Measurements from ENCODE around the gene CD28.

Gene CD28

DNA sequence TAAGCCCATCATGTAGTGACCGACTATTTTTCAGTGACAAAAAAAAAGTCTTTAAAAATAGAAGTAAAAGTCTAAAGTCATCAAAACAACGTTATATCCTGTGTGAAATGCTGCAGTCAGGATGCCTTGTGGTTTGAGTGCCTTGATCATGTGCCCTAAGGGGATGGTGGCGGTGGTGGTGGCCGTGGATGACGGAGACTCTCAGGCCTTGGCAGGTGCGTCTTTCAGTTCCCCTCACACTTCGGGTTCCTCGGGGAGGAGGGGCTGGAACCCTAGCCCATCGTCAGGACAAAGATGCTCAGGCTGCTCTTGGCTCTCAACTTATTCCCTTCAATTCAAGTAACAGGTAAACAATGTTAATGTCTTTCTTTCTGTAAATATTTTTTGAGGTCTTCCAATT lies at the start of gene CD28:
Gene CD28 (plus strand): TSS at position 237 of the 400 bp plus-strand sequence. CDS start 58 bp downstream, at position 295.
- DNase-seq (ENCODE audit: low spot score), result no peak

DNA sequence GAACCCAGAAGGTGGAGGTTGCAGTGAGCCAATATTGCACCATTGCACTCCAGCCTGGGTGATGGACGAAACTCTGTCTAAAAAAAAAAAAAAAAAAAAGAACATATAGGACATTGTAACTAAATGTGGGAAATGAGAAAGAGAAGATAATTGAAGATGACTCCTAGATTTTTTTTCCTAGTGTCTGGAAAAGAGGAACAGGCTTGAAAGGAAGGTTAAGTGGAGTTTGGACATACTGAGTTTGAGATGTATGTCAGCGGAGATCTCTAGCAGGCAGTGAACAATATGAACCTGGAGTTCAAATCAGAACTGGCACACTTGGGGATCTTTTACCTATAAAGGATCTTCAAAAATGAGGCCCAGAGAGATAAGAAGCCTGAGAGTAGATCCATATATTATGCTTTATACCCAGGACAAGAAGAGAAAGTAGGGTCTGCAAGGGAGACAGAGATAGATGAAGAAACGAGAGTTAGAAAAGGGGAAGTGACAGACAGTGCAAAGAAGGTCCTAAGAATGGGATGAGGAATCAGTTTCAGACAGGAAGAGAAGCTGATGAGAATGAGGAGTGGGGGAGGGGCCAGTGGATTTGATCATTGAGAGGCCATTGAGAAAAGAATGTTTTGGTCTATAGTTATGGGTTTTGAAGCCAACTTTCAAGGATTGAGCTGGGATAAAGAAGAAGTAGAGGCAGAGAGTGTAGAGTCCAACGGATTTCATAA lies 46.9 kb upstream of the CD28 start:
- DNase-seq (ENCODE audit: low spot score), result no peak

DNA sequence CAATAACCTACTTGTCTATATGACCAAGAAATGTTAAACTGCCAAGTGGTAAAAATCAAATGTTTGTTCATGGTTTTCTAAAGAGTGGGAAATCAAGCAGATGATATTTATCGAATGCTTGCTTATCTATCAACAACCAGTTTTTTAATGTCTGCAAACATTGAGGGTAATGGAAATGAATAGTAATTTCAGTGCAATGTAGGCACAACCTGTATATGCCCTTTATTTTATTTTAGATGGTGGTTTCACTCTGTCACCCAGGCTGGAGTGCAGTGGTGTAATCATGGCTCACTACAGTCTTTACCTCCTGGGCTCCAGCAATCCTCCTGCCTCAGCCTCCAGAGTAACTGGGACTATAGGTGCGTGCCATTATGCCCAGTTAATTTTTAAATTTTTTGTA lies 46.0 kb upstream of the CD28 start:
- no peak for DNase-seq (ENCODE audit: low spot score)

DNA sequence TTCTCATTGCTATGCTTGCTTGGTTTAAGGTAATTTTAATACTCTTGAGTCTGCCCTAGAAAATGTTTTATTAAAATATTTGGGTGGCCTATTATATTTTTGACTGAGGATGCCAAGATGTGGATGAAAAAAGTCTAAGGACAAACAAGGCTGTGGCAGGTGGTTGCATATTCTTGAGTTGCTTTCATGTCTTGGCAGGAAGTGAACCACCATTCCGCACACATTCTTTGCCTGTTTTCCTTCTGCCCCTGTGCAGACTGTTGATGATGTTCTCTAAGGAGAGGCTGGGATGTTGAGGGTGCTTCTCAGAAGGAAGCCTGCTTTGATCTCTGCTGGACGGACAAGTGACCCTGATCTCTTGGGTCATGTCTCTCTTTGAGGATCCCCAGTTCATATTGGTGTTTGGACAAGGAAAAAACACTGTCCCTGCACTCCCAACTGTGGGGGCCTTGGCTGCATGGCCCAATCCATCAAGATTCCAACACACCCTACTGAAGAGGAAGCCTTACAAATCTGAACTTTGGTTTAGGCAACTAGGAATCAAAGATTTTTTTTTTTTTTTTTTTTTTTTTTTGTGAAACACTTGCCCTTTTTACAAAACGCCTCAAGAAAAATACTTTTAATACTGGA lies 45.0 kb upstream of the CD28 start:
- DNase-seq (ENCODE audit: low spot score), result no peak

DNA sequence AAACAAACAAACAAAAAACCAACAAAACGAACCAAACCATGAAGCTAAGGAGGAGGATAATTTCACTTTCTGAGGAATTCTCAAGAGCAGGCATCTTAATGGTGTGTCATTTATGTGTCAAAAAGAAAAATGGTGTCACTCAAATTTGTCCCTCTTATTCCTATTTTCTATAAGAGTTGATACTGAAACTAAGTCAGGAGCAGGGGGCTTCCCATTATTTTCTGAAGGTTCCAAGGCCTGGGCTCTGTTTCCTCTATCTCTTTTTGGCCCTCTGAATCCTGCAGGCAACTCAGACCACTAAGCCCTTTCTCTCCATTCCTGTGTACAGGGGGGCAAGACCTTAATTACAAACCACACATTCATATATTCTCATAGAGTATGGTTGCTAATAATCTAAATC lies 44.0 kb upstream of the CD28 start:
- DNase-seq (ENCODE audit: low spot score), result no peak

DNA sequence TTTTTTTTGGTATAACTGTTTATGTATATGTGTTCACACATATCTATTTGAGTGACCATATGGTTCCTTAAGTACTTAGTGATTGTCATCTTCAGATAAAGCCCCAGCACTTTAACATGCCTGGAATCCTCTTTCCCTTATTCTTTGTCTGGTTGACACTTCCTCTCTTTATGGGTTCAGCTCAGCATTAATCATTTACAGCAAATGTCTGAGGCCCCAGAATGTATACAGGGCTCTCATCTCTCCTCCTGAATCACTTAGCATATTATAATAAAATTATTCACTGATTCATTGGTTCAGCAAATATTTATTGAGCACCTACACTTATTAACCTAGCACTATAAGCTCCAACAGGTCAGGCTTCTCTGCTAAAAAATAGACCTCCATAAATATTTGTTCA lies 43.5 kb upstream of the CD28 start:
- no peak for DNase-seq (ENCODE audit: low spot score)

DNA sequence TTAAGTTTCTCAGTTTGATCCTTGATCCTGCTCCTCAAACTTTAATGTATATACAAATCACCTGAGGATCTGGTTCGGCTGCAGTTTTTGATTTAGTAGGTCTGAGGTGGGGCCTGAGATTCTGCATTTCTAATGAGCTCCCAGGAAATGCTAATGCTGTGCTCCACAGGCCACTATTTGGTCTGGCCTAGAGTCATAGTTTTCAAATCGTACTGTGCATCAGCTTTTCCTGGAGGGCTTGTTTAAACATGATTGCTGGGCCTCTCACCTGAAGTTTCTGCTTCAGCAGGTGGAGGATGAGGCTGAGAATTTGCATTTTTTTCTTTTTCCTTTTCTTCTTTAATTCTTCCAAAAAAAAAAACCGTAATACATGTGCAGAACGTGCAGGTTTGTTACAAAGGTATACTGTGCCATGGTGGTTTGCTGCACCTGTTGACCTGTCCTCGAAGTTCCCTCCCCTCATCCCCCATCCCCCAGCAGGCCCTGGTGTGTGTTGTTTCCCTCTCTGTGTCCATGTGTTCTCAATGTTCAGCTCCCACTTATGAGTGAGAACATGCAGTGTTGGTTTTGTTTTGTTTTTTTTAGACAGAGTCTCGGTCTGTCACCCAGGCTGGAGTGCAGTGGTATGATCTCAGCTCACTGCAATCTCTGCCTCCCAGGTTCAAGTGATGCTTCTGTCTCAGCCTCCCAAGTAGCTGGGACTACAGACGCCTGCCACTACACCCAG lies 42.2 kb upstream of the CD28 start:
- no peak for DNase-seq (ENCODE audit: low spot score)

DNA sequence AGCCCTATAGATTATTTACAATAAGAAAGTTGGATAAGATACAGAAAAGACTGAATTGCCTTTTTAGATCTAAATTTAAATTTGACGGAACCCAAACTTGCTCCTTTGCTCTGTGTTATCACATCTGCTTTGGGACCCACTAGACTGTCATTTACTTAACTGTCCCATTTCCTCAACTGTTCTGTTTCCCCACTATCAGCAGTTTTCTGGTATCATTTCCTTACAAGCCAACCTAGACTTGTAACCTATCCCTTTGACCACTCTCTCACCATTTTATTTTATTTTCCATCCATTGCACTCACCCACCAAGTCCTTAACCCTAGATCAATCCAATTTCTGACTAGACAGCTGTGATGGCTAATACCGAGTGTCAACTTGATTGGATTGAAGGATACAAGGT lies 38.6 kb upstream of the CD28 start:
- DNase-seq (ENCODE audit: low spot score), result no peak

DNA sequence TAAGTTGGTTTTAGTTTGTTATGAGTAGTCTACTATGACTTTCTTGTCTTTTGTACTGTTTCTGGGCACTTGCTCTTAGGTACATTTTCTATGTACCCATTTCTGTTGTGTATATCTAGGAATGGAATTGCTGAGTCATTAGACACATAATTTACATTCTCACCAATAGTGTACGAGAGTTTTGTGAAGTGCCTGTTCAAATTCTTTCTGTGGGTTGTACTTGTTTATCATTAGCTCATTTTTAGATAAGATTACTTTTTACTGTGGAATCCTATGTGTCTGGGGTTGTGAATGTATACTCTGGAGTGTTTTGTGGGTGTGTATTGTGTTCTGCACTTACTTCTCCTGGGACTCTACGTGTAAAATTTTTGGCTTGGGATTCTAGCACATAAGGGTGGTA lies 36.6 kb upstream of the CD28 start:
- DNase-seq (ENCODE audit: low spot score), result no peak

DNA sequence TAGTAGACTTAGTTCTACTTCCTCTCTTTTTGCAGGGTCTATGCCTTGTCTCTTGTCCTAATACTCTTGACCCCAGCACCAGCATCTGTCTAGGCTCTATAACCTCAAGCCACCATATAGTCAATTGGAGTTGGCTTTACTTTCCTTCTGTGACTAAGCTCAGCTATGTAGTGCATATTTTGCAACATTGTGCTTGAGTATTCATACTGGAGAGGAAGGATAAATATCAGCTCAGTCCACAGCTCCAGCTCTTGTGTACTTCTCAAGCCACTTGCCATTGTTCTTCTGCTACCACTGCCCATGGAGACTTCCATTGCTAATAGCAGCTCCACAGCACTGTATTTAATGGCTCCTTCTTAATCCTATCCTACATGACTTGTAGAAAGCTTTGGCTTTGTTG lies 35.5 kb upstream of the CD28 start:
- no peak for DNase-seq (ENCODE audit: low spot score)

DNA sequence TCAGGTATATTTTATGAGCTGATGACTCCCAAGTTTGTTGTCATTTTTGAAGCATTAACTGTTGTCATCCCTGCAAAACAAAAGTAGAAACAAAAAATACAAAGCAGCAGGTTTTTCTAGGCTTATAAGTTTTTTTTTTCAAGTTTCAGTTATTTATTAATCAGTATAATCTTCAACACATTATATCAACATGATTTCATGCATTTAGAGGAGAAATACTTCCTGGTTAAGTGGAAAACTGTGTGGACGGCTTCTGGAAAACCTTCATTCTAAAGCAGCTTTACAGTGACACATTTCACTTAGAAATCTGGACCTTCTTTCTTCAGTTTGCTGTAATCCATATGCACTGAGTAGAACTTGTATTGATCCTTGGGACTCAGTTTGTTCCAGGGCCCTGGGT lies 34.6 kb upstream of the CD28 start:
- DNase-seq (ENCODE audit: low spot score), result no peak

DNA sequence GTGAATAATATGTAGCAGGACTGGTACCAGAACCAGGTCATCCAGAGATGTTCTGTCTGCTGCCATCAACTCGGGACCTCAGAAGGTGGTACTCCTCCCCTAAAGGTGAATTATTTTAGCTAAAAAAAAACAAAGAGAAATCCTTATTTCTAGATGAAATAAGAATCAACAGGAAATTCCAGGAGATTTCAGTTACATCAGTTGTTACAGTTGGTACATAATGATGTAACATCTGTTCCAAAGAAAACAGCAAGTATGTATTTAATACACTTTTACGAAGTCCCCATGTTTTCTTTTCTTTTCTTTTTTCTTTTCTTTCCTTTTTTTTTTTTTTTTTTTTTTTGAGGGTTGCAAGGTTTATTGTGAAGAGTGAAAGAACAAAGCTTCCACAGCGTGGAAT lies 33.6 kb upstream of the CD28 start:
- DNase-seq (ENCODE audit: low spot score), result no peak

DNA sequence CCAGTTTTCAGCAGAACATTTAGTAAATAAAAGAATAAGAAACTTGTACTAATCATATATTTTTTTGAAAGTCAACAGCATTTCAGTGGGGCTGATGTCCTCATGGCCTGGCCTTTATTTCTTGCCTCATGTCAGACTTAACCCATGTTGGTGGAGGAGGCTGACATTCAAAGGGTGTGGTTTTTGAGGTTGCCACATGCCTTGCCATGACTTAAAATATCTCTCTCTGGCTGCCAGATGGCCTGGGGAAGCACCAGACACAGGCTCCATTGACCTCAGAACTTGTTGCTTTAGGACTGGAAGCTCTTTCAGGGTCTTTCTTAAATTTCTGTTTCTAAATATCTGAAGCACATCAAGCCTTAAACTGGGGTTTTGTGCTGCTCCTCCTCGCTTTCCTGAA lies 32.5 kb upstream of the CD28 start:
- DNase-seq (ENCODE audit: low spot score), result no peak

DNA sequence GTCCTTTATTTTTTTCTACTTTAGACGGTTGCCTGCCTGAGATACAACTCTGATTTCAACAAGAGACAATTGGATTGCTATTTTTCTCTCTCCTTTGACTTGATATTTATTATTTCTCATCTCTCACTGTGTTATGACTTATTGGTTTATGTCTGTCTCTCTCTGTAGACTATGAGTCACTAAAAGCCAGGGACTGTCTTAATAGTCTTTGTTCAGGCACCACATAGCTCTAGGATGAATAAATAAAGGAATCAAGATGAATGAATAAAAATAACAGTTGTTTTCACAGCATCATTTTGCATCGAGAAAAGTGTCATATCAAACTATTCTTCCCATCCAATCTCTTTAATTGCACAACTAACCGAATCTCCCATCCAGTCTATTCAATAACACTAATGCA lies 31.4 kb upstream of the CD28 start:
- no peak for DNase-seq (ENCODE audit: low spot score)

DNA sequence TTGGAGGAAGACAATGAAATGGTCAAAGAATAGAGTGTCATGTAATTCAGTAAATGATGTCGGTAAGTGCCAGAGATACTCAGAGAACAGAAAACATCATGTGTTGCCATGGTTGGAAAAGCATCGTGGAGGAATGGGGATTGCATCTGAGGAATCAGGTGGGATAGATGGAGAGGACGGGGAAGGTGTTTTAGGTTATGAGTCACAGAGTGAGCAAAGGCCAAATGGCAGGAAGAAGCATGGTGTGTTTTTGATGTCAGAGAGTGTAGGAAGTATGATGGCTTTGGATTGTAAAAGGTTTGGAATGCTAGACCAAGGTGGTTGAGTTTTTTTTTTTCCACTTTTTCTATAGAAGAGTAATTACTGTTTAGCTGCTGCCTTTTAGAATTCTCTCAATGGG lies 27.5 kb upstream of the CD28 start:
- DNase-seq (ENCODE audit: low spot score), result no peak

DNA sequence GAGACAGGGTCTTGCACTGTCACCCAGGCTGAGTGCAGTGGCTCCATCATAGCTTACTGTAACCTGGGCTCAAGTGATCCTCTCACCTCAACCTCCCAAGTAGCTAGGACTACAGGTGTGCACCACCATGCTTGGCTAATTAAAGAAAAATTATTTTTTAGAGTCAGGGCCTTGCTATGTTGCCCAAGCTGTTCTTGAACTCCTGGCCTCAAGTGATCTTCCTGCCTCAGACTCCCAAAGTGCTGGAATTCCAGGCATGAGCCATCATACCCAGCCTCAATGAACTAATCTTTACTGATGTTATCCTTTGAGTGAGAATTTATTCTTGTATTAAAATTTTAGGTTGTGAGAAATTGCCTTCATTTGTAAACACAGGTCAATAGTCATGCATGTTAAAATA lies 27.0 kb upstream of the CD28 start:
- no peak for DNase-seq (ENCODE audit: low spot score)

DNA sequence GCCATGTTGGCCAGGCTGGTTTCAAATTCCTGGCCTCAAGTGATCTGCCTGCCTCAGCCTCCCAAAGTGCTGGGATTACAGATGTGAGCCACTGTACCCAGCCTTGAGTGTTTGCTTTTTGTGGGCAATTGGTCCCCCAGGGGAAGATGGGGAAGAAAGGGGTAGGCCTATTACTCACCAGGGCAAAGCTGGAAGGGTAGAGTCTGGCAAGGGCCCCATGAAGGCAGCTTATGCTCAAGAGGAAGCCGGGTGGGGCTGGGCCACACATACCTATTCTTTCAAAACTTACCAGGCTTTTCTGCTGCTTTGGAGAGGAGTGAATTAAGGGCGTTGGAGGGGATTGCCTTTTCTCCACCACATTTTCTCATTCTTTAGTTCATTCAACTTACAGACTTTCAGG lies 24.5 kb upstream of the CD28 start:
- DNase-seq (ENCODE audit: low spot score), result no peak

DNA sequence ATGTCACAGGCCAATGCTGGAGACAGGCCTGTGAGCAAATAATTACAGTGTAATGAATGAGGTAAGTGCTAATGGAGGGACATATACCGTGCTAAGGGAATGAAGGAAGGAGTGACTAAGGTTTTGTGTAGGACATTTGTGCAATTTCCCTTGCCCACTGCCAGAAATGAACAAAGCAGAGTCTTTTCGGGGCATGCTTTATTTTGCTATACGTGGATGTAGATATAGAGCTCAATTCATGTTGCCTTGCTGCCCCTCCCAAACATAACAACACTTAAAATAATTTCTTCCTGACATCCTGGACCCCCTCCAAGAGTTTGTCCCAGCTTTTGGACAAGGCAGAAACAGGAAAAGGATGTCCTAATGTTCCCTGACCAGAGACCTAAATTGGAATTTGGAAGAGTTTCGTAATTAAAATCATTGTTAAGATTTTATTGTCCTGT lies 23.7 kb upstream of the CD28 start:
- DNase-seq (ENCODE audit: low spot score), result no peak

DNA sequence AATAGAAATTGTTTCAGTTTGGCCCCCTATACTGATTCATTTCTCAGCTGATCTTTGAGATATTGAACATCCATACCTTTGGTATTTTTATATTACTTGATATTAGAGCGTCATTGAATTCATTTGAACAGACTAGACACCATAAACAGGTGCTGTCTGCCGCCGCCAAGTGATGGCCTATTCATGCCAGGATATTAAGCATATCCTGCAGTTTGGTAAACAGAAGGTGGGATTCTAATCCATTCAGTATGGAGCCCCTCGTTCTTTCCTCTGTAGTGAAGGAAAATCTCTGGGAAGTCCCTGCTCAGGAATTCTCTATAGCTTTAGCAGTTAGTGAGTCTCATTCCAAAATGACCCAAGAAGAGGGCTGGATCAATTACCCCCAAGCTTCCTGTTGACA lies 23.0 kb upstream of the CD28 start:
- no peak for DNase-seq (ENCODE audit: low spot score)

DNA sequence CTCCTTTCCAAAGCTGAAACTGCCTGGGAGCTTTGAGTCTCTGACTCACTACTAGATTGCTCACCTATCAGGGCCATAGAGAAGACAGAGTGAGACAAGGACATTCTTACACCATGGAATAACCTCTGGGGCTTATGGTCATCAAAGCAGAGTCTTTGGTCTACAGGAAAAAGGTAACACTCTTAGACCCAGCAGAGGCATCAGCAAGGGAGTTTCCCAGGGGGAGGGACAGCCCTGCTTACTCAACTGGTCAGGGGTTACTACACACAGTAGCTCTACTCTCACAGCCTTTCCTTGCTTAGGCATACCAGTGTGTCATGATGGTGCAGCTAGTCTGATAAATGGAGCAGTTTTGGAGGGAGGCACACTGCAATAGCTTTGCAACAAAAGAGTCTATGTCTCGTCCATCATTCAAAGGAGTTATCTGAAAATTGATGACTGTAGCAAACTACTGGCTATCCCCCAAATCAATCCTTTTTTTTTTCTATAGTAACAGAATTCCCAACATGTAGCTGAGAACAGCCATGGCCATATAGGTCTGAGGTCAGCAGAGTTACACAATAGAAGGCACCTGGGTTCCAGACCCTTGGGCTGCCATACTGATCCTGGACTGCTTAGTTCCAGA lies 22.4 kb upstream of the CD28 start:
- DNase-seq (ENCODE audit: low spot score), result no peak

DNA sequence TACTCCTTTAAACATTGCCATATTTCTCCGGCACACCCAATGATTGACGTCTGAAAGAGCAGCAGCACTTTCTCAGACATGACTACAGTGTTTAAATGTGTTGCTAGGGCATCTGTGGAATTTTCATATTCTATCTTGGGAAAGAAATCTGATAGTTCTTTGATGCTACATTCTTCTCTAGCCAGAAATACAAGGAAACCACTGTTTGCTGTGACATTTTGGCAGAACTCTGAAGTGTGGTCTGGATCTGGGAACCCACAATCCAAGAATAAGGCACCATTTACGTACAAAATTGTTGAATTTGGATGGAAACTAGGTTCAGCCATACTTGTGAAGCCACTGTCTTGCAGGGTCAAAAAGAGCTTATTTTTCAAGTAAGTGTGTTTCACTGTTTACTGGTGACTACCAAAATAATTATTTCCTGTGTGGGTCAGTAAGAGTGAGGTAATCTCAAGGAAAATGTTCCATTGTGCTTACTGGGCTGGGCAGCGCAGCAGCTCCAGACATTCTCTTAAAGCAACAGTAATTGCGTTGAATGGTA lies 21.3 kb upstream of the CD28 start:
- DNase-seq (ENCODE audit: low spot score), result no peak

DNA sequence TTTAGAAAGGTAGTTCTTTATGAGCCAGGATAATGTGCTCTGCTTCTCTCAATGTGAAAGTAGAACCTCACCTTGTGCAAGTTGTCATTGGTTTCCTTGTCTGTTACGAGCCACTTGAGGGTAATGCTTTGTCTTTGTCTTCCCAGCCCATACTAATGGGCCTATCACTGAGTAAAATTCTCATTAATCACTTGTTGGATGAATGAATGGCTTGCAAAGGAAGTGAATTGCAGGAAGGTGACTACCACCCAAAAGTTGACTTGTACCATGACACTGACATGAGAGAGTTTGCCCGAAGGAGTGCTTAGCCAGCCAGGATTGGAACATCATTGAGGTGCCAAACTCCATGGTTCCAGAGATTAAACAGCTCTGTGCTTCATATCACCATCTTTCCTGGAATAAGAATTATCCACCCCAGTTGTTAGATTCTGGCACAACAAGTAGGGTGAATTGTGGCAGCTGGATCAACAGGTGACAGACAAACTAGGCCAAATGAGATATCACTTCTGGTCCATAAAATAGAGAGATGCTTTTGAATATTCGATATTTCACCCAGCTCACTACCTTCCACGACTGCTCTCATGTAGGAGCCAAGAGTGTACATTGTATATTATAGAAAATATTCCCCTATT lies 20.5 kb upstream of the CD28 start:
- DNase-seq (ENCODE audit: low spot score), result no peak
